HG03378 (cell line): ENCODE data around the gene EXOC2.
"Not testable (repeated sequence)": the region's sequence is repeated elsewhere in the genome, so short reads cannot be mapped to it uniquely, and the experiment has no call there.

ENCODE experiments used
- ATAC-seq: cut with Tn5 transposase; IDR thresholded peaks from one replicate; pipeline ENCODE4 v1.9.1; 2021; ENCODE audit warnings: mild to moderate bottlenecking, moderate library complexity; ENCODE audit not compliant: unreplicated experiment

The EXOC2 gene

DNA sequence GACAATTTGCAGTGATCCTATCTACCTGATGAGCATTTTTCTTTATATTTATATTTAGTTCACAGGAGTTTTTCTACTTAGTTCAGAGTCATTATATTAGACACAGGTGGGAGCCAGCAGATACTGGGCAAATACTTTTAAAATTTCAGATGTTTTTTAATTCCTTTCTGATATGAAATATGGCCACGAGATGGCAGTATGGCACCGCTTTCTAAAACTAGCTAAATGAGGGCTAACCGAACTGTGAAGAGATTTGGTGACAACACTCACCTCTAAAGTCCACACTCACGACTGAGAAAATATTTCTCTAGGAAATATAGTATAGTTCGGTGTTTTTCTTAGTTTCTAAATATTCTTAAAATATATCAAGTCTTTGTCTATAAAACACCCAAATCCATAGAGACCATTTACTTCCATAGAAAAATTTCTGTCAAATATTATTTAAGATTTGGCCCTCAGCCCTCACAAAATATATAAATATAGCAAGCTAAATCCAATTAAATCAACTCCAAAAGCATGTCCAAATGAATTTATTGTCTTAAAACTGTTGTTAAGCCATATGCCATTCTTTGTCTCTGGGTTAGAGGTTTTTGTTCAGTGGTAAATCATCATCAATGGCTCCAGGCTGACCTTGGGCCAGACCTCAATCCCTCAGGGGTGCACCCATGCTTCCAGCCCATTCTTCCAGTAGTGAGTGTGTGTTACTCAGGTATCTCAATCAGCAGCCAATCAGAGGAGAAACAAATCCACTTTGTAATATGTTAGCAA is 99.6 kb downstream of the EXOC2 start:
- ATAC-seq: no peak

- no peak for ATAC-seq
Measured at GRCh38 chr6:589090-589489, 103.8 kb downstream of the EXOC2 start.

DNA sequence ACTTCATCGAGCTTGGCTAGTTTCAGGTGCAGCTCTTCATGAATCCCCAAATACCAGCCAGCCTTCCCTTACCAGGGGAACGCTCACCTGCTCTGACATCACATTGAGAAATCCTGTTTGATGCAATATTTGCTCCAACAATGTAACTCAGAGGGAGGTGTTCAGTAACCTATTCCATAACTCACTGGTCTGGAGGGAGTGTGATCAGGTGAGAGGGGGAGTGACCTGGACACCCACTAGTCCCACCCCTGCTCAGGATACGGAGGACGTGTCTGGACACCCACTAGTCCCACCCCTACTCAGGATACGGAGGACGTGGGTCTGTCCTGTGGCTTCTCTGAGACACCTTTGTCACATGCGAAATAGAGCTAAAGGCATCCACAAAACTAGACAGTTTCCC is 106.4 kb downstream of the EXOC2 start:
- no peak for ATAC-seq

- no peak for ATAC-seq
Measured at GRCh38 chr6:583635-584034, 109.3 kb downstream of the EXOC2 start.

DNA sequence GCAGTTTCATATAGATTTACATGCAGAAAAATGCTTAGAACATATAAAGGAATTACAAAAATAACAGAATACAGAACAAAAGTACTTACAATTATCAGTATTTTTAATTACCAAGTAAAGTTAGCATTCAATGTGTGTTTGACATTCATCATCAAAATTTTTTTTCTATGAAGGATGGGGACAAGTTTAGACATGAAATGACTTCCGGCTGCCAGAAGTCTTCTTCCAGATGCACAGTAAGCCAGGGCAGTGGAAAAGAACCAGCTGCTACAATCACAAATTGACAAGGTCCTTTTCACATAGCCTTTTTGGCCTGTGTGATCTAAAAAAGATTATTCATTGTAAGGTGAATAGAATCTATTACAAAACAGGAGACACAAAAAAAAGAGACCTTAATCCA is 109.8 kb downstream of the EXOC2 start:
- ATAC-seq: no peak

- ATAC-seq: no peak
Measured at GRCh38 chr6:582370-582769, 110.6 kb downstream of the EXOC2 start.

DNA sequence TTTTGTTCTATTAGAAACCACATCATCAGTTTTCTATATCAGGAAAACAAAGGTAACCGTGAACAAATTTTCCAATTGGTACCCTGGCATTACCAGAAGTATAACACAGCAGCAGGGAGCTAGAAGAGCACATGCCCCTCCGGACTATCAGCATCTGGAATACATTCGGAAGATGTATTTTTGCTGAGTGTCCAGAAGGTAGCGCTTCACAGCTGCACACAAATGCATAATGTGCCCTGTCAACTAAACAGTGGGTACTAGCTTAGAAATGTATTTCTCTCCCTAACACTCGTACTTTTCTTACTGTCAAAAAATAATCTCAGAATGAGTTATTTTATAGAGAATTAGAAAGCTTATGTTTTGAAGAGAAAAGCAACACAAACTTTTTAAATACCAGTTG is 113.6 kb downstream of the EXOC2 start:
- no peak for ATAC-seq

DNA sequence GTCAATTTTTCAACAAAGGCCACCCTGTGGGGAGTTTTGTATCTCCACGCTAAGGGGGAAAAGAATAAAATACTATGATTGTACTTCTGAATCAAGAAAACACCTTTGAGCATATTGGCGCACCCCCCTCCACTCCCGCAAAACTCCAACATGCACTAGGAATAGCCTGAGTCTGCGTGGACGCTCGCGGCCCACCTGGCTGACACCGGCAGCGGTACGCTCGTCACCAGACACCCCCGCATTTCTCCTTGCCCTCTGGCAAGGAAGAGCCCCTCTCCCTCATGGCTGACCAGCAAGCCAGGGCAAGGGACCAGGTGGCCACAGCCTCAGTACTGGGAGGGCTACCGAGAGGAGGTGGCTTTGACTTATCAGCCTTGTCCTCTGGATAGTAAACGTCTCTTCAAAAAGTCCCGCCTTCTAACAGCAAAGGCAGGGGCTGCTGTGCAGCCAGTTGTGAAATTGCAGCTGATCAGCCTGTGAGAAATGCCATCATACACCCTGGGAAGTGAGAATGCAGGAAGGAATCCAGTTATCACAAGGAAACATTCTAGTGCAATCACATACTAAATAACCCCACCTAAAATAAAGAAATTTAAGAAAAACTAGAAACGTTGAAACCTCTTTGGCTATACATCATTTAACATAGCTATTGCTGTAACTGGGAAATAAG is 120.2 kb downstream of the EXOC2 start:
- ATAC-seq: no peak

- no peak for ATAC-seq
Measured at GRCh38 chr6:571892-572291, 121.0 kb downstream of the EXOC2 start.

GRCh38 chr6:570825-571224 is 122.1 kb downstream of the EXOC2 start:
- ATAC-seq: no peak

DNA sequence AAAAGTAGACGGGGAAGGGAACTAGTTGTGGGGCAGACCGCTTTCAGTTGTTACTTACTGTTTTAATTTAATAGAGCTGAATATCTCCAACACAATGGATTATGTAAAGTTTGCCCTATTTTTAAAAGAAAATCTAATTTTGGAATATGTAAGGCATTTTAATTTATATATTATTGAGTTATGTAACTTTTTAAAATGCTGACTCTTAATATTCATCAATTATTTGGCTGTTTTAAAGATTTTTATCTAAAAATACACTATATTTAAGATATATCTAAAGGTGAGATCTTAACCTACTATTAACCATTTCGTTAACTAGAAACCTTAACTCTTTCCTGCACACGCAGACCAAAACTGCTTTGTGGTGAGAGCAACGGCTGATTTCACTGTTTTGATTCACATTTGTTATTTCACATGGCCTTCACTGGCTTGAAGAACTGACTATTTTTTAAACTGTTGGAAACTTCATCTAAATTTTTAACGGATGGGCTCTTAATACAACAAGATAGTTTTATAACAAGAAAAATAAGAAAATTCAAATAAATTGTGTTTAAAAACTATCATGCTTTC is 123.9 kb downstream of the EXOC2 start:
- no peak for ATAC-seq

- ATAC-seq: no peak
Measured at GRCh38 chr6:568085-568484, 124.9 kb downstream of the EXOC2 start.

GRCh38 chr6:563863-564262 is 129.1 kb downstream of the EXOC2 start:
- no peak for ATAC-seq

DNA sequence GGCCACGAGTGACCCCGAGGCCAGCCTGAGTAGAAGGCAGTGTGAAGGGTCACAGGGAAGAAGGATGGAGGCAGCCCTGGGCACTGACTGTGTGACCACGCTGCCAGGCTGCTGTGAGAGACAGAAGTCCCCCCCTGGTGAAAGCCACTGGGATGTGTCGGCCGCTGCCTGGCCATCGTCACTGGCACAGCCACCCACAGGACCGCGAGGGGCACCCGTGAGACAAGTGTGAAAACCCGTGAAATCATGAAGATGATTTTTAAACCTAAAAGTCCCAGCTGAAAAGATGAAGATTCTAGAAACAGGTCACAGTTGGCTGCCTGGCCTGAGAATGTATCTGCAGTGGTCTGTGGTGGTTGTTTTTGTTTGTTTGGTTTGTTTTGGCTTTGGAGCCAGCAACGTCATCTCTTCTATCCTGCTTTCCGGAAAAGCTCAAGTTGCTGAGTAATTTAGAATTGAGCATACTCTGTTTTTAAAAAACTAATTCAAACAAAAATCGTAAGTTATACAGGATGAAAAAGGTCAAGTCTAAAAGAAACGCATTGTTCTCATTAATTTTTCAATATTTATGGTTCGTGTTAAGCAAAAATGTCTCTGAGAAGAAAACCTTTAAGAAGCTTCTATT is 130.8 kb downstream of the EXOC2 start:
- ATAC-seq: no peak

DNA sequence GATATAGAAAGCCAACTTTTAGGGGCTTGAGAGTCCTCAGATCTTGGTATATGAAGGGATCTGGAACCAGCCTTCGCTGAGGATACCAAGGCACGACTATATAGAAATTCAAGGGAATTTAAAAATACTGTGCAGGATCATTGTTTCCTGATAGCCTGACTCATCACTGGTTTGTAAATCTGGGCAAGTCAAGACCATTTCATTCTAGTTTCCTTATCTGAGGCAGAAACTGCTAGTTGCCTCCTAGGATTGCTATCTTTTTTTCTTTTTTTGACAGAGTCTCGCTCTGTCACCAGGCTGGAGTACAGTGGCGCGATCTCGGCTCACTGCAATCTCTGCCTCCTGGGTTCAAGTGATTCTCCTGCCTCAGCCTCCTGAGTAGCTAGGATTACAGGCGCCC is 131.6 kb downstream of the EXOC2 start:
- ATAC-seq: not testable (repeated sequence)

DNA sequence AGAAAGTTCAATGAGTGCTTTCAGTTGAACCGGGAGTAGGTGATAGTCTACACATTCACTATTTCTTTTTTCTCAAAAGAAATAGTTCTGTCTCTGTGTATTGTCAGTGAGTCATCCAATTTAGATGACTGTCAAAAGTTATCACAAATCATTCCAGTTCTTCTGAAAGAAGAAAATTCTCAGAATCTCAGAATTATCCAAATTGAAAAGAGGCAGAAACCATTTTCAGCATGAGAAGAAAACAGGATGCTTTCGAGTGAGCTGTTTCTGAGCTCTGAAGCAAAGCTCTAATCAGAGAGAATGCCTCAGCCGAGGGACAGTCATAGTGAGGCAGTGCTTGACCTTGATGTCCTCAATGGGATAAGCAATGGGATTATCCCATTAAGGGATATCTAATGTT is 134.0 kb downstream of the EXOC2 start:
- ATAC-seq: no peak

DNA sequence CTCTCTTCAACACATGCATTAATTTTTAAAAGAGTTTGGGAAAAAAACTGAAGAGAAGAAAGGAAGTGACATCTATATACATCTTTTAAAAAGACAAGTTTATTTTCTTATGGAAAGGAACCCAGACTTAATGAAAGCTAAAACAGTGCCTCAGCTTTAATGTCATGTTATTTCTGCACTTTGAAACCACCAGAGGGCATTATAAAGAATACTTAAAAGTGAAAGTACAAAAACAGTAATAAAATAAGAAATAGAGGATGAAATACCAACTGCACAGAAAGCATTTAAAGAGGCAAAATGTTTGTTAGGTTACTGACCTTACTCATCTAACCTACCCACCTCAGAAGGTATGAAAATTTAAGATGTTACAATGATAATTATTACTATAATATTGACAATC is 134.8 kb downstream of the EXOC2 start:
- ATAC-seq: no peak

DNA sequence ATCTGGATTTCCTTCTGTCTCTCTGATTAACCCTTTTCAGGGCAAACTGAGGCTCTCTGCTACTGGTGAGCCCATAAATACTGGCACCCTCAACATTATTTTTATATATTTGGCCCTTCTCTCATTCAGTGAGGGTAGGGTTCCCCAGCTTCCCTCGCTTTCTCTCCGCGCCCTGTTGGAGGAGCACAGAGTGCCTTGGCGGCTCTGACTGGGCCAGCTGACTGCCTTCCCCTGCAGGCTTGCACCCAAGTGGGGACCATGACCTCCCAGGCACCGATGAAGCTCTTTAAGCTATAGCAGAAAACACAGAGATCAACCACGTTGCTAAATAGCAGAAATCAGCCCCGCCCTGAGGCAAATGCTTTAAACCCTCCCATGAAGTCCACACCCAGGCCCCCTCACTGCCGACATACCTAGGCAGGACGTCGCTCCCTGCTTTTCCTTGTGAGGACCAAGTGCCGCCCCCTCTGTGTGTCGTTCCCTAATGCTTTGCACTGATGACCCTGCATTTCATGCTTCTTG is 141.0 kb downstream of the EXOC2 start:
- ATAC-seq: no peak

GRCh38 chr6:551405-551804 is 141.5 kb downstream of the EXOC2 start:
- ATAC-seq: no peak

DNA sequence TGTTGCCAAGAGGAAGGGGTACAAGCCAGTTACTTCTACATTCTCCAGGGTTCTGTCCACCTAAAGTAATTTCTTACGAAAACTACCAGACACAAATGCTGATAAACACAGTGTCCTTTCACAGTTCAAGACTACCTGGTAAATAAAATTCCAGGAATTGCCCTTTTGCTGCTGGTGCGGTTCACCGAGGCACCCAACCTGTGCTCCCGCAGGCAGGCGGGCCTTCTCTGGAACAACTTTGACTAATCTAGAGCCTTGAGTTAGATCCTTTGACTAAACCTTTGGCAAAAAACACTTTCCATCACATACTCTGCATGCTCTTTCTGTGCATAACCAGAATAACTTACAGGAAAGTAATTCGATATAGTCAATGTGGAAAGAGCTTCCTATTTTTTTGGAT is 143.0 kb downstream of the EXOC2 start:
- no peak for ATAC-seq

DNA sequence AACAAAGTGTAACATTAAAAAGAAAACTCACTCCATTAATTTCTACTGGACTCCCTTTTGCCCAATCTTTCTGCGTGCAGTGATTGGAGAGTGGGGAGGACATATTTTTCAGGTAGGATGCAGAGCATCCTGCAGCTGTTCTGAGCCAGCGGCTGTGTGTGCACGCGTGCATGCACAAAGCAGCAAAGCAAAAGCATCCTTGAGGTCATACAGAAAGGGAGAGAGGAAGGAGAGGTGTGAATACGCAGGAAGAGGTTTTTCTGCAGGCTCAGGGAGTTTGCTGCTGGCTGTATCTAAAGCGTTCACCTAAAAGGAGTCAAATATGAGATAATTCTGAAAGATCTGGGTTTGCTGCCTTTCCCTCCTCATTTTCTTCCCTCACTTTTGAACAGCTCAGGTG is 144.4 kb downstream of the EXOC2 start:
- no peak for ATAC-seq

GRCh38 chr6:548091-548490 is 144.8 kb downstream of the EXOC2 start:
- no peak for ATAC-seq
